Epithelial cell of proximal tubule (primary cell): ENCODE measurements around the gene BMX. TPM values are rescaled to one million over a fixed set of nuclear protein-coding genes. Genes with fewer than 3 reads are reported as not detected.

Source experiments
- DNase-seq: peaks from one replicate; pipeline ENCODE4 v3.0.0-alpha.2; 2011; ENCODE audit warnings: low read depth
- H3K4me3 ChIP-seq: 2 replicates; pipeline ENCODE4 v1.5.1; 2011; ENCODE audit warnings: low read depth, mild to moderate bottlenecking, low read length
- CTCF ChIP-seq: conservative IDR thresholded peaks from 2 replicates; pipeline ENCODE4 v1.5.1; 2012; ENCODE audit warnings: low read depth, mild to moderate bottlenecking, low read length
- total RNA-seq: library from RNA; depleted of rRNA; stranded (reverse); fragments of >200 nt; gene quantifications from 2 replicates; pipeline ENCODE4 v1.2.3, GENCODE V29; 2015

The BMX gene
- total RNA-seq, result not detected in 2 replicates

GRCh38 chrX:15500497-15500966 is at the start of gene BMX:
BMX (plus strand) TSS chrX:15500807; CDS start chrX:15508354, 7,547 bp downstream.
- no peak within 1 kb of the TSS for H3K4me3 ChIP-seq
- TF ChIP-seq CTCF, result no peak
- DNase-seq, result no peak

GRCh38 chrX:15451913-15452312 is 48.7 kb upstream of the BMX start:
- no peak for DNase-seq
- TF ChIP-seq CTCF, result no peak
- no peak overlapping the region for H3K4me3 ChIP-seq

GRCh38 chrX:15464704-15465103 is 35.9 kb upstream of the BMX start:
- no peak for TF ChIP-seq CTCF
- DNase-seq, result no peak

GRCh38 chrX:15465347-15465746 is 35.3 kb upstream of the BMX start:
- no peak for DNase-seq
- no peak overlapping the region for H3K4me3 ChIP-seq
- TF ChIP-seq CTCF, result no peak

More at GRCh38 chrX:15464704-15465103, 35.9 kb upstream of the BMX start:
- H3K4me3 ChIP-seq, result no peak overlapping the region

- TF ChIP-seq CTCF, result peak; percentile 13
- no peak overlapping the region for H3K4me3 ChIP-seq
- DNase-seq, result no peak
Measured at GRCh38 chrX:15465896-15466651, 34.5 kb upstream of the BMX start.

- H3K4me3 ChIP-seq, result no peak overlapping the region
- no peak for DNase-seq
- TF ChIP-seq CTCF, result peak; percentile 47
Measured at GRCh38 chrX:15468036-15468435, 32.6 kb upstream of the BMX start.

GRCh38 chrX:15469613-15470012 is 31.0 kb upstream of the BMX start:
- no peak for DNase-seq
- TF ChIP-seq CTCF, result no peak
- H3K4me3 ChIP-seq, result no peak overlapping the region
